IPS-NIHi11 (cell line): ENCODE results near the gene IFI30.

Source experiments
- DNase-seq: peaks from one replicate; pipeline ENCODE4 v3.0.0; 2012; ENCODE audit warnings: mixed read lengths, low spot score

IFI30 gene

GRCh38 chr19:18171605-18172327 lies 1.8 kb upstream of the IFI30 start:
- DNase-seq: no peak

GRCh38 chr19:18172331-18173053 lies 1.1 kb upstream of the IFI30 start:
- no peak for DNase-seq

GRCh38 chr19:18173054-18173571 lies 500 bp upstream of the IFI30 start:
- DNase-seq: no peak

- DNase-seq: no peak
Observed at GRCh38 chr19:18174983-18175382, 1.4 kb downstream of the IFI30 start.

- no peak for DNase-seq
Observed at GRCh38 chr19:18176367-18177310, 3.0 kb downstream of the IFI30 start.

- DNase-seq: no peak
Observed at GRCh38 chr19:18179957-18180356, 6.3 kb downstream of the IFI30 start.

- no peak for DNase-seq
Observed at GRCh38 chr19:18183529-18183928, 9.9 kb downstream of the IFI30 start.

- DNase-seq: no peak
Observed at GRCh38 chr19:18185538-18185937, 11.9 kb downstream of the IFI30 start.

GRCh38 chr19:18190278-18190677 lies 16.7 kb downstream of the IFI30 start:
- DNase-seq: no peak

- no peak for DNase-seq
Observed at GRCh38 chr19:18191640-18192062, 18.0 kb downstream of the IFI30 start.

- DNase-seq: peak; percentile 93
Observed at GRCh38 chr19:18192673-18193387, 19.2 kb downstream of the IFI30 start, which contains the start of gene MPV17L2. Gene MPV17L2, plus strand, starts transcription at chr19:18193218. Its CDS starts 64 bp downstream, at chr19:18193282.

GRCh38 chr19:18193388-18194180 lies 20.0 kb downstream of the IFI30 start:
- DNase-seq: no peak

- DNase-seq: no peak
Observed at GRCh38 chr19:18194181-18194530, 20.5 kb downstream of the IFI30 start.

- DNase-seq: peak; percentile 84
Observed at GRCh38 chr19:18194554-18195238, 21.1 kb downstream of the IFI30 start.

- DNase-seq: no peak
Observed at GRCh38 chr19:18196511-18196845, 22.9 kb downstream of the IFI30 start.

- DNase-seq: no peak
Observed at GRCh38 chr19:18197306-18197705, 23.7 kb downstream of the IFI30 start.

GRCh38 chr19:18197941-18198340 lies 24.3 kb downstream of the IFI30 start:
- DNase-seq: no peak

- DNase-seq: no peak
Observed at GRCh38 chr19:18198374-18198773, 24.8 kb downstream of the IFI30 start.

- no peak for DNase-seq
Observed at GRCh38 chr19:18202397-18202777, 28.8 kb downstream of the IFI30 start.

GRCh38 chr19:18202778-18203407 lies 29.3 kb downstream of the IFI30 start:
- DNase-seq: peak; percentile 47
